RPMI7951 (cell line): Measurements from ENCODE around the gene PRDM8. TPM values are rescaled to one million over a fixed set of nuclear protein-coding genes. Genes with fewer than 3 reads are reported as not detected.

Experiments used
- DNase-seq: peaks from one replicate; pipeline ENCODE4 v3.0.0-alpha.2; 2012; ENCODE audit warnings: low read depth
- total RNA-seq: library from RNA; depleted of rRNA; stranded (reverse); fragments of >200 nt; shearing (Covaris generic); gene quantifications from 2 replicates; pipeline ENCODE4 v1.2.3, GENCODE V29; 2014

PRDM8 gene
- total RNA-seq, 1 experiment from 2014 or later = 6.4 TPM

DNA sequence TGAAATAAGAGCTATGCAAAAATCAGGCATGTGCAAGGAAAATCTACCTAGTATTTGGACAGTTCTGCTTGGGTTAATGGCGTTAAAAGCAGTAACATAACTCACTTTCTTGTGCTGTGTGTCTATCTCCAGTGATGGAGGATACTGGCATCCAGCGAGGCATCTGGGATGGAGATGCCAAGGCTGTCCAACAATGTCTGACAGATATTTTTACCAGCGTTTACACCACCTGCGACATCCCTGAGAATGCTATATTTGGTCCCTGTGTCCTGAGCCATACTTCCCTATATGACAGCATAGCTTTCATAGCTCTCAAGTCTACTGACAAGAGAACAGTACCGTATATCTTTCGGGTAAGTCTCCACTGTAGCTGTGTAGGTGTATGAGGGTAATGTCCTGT lies 2.6 kb downstream of the PRDM8 start:
- DNase-seq = no peak

DNA sequence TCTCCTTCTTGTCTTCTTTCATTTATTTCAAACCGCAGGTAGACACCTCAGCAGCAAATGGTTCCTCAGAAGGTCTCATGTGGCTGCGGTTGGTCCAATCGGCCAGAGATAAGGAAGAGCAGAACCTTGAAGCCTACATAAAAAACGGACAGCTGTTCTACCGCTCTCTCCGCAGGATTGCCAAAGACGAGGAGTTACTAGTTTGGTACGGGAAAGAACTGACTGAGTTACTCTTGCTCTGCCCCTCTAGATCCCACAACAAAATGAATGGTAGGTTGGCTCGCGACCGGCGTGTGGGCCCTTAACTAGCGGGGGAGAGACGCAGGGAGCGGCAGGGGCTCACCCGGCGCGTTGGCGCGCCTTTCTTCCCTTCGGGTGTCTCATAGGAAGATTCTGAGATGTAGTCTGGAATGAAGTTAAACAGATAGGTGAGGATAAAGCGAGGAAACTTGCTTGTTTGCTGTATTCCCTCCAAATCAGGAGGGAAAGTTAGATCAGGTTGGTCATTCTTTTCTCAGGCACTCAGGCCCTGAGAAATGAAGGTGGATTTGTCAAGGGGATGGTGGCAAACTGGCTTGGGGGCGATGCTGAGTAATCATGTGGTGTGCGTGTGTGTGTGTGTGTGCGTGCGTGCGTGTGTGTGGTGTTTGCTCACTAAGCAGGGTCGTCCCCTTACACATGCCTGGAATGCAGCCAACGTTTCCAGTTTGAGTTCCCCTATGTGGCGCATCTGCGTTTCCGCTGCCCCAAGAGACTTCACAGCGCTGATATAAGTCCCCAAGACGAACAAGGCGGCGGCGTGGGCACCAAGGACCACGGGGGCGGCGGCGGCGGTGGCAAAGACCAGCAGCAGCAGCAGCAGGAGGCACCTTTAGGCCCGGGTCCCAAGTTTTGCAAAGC lies 4.2 kb downstream of the PRDM8 start:
- peak; percentile 84 for DNase-seq

DNA sequence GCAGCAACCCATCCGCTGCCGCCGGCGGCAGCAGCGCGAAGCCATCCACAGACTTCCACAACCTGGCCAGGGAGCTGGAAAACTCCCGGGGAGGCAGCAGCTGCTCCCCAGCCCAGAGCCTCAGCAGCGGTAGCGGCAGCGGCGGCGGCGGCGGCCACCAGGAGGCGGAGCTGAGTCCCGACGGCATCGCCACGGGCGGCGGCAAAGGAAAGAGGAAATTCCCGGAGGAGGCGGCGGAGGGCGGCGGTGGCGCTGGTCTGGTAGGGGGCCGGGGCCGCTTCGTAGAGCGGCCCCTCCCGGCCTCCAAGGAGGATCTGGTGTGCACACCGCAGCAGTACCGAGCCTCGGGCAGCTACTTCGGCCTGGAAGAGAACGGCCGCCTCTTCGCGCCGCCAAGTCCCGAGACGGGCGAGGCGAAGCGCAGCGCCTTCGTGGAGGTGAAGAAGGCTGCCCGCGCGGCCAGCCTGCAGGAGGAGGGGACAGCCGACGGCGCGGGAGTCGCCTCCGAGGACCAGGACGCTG lies 4.9 kb downstream of the PRDM8 start:
- peak; percentile 79 for DNase-seq

DNA sequence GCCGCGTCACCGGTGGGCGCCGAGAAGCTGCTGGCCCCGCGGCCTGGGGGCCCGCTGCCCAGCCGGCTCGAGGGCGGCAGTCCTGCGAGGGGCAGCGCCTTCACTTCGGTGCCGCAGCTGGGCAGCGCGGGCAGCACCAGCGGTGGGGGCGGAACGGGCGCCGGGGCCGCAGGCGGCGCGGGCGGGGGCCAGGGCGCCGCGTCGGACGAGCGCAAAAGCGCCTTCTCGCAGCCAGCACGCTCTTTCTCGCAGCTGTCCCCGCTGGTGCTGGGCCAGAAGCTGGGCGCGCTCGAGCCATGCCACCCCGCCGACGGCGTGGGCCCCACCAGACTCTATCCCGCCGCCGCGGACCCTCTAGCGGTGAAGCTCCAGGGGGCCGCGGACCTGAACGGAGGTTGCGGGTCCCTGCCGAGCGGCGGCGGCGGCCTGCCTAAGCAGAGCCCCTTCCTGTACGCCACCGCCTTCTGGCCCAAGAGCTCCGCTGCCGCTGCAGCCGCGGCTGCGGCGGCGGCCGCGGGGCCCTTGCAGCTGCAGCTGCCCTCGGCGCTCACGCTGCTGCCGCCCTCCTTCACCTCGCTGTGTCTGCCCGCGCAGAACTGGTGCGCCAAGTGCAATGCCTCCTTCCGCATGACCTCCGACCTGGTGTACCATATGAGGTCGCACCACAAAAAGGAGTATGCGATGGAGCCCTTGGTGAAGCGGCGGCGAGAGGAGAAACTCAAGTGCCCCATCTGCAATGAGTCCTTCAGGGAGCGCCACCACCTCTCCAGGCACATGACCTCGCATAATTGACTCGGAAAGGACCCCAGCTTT lies 5.6 kb downstream of the PRDM8 start:
- DNase-seq = peak; percentile 53

DNA sequence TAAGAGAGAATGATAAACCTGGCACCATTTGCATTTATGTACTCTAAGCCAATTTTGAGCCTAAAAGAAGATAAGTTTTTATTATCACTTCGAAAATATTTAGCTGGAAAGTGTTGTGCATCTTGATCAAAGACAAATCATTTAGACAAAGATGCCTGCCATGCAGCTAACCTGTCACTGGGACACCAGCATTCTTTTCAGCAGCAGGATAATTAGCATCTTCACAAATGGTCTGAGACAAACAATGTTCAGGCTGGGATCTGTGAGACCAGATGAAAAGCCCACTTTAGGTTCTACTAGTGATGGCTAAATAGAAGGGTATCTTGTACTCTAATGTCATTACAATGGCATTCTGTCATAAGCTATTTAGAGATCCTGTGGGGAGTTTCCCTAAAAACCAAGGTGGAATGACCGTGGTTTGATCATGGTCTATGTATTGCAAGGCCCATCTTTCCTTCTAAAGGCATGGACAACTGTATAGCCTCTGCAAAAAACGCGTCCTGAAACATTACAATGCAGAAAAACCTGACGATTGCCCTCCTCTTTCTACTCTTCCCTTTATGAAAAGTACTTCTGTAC lies 7.2 kb downstream of the PRDM8 start:
- DNase-seq = no peak

DNA sequence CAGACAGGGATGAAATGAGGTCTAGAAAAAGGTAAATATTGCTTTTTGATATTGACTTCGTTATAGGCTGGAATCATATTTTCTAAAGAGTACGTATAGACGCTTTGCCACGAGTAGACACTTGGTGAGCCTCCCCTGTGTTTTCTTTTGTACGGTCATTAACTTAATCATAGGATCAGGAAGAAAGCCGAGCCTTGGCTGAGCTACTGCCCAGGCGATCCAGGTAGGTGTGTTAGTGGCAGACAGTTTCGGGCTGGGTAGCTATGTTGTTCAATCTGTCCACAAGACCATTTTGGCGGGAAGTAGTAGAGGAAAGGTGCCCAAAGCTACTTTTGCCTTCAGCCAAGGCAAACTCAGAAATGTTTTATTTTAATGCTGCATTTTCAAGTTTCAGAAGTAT lies 8.8 kb downstream of the PRDM8 start:
- no peak for DNase-seq

DNA sequence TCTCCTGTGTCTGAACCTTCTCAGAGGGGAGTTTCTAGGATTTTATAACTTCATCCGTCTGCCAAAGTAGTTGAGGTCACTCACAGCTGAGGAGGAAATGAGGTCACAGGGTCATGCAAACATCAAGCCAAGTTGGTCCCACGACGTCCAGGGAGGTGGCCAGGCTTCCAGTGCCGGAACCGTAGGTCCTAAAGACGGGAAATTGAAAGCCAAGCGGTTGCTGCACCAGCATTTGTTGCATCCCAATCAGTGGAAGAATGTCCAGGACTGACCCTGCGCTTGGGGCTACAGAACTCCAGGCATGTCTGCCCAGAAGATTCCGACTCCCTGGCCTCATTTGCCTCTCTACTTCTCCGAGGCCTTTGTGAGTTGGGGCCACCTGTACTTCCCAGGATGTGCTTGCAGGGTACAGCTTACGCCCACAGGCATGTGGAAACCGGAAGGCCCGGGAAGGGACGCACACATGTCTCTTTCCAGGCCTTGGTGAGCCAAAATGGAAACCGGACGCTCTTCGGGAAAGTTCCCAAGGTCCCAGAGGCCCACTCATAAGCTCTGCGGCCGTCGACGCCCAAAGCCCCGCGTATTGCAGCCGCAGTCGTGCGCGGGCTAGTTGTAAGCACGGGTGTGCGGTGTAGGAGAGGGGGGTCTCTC lies 9.3 kb downstream of the PRDM8 start:
- DNase-seq = no peak

DNA sequence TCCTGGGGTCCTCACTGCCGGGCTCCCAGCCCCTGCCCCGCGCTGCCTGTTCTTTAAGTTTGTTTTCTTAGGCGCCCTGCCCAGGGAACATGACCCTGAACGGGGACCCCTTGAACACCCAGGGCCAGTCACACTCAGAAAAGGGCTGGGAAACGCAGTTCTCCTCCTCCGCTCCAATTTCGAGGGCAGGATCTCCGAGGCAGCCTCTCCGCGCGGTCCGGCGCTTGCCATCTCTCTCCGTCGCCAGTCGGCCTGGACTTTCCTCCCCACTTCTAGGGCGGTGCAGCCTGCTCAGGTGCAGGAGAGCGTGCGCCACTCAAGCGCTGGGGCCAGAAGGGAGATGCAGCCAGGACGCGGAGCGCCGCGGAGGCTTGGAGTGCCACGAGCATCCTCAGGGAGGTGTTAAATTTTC lies 9.9 kb downstream of the PRDM8 start:
- DNase-seq = no peak

DNA sequence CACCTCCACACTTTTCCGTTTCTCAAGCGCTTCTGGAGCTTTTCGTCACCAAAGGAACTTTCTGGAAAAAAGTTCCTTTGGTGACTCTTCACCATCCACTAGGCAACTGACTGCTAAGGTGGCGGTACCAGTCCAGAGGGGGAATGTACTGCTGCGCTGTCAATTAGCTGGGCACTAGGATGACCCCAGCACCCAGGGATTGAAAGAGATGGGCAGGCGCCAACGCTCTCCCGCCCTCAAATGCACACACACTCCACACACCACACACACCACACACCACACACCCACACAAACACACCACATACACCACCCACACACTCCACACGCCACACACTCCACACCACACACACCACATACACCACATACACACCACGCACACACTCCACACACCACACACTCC lies 10.4 kb downstream of the PRDM8 start:
- DNase-seq = no peak

DNA sequence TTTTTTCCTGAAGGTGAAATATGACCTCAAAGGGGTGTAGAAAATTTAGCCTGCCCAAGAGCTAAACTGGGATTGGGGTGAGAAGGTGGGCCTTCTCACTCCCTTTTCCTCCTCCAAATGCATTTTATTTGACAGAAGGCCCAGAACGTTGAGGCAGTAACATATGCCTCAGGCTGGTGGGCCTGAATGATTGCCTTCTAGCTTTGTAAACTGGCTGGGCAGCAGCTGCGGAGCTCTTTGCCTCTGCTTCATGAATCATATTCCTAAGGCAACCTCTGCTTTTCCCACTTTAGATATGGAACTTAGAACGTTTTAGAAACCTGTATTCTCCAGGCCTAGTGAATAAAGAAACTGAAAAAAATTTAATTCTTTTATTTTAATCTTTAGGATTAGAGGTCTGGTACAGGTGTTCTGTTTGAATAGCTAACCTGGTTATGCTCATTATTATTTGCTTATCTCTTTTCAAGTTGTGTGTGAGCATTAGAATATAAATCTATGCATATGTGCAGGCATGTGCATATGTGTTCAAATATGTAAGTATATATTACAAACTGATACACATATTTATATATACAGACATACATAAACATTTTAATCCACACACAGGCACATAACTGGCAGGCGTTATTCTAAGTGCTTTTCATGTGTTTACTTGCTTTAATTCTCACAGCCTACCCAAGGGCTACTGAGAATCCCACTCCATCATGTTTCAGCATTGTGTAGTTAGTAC lies 11.5 kb downstream of the PRDM8 start:
- no peak for DNase-seq

DNA sequence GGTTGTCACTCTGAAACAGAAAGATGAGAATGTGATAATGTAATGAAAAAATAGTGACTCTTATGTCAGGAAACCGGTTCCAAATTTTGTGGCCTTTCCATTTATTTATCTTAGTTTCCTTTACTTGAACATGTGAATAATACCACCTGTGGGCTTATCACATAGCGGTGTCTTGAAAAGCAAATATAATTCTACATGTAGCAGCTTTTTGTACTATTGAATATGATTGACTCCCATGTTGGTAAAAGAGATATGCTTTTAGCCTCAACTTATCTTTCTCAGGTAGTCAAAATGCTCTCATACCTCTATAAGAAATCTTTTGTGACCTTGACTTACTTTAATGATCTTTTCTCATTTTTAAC lies 12.0 kb downstream of the PRDM8 start:
- no peak for DNase-seq

DNA sequence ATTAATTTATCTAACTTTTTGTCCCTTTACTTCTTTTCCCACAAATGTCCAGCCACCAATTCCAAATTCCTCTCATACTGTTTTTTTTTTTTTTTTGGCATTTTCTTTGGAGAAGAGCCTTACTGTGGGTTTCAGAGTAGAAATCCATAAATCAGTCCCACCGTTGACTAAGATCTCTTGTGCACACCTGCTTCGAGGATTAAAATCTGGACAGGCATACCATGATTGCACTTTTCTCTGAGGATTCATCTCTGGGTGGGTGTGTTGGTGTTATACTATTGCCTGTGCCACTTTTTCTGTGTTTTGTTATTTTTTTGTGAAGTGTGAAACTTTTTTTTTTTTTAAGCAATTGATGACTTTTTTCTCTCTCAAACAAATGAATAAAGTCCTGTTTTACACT lies 13.2 kb downstream of the PRDM8 start:
- no peak for DNase-seq

DNA sequence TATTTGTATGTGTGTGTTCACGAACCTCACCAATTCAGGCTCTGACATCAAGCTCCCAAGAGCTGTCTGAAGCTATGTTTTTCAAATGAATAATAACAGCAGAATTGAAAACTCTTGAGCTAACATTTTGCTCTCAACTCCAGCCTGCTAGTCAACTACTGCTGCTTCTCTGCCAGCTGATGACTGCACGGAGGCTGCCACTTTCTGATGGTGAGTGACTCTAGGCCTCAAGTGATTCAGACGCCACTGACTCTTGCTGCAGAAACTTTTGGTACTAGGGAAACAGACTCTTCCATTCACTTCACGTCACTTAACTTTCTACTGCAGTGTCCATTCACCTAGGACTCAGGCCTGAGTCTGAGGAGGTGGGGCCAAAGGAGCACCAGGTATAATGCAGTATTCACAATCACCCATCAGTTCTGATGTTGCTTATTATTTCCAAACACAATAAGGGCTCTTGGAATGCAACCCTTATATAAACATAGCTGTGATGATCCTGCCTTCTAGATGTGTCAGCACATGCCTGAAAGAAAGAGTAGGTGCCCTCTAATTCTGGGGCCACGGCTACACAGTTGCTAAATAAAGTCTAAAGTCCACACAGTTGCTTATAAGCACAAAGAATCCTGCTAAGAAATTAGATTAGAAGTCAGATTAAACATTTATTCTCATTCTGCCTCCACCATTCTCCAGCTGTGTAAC lies 16.0 kb downstream of the PRDM8 start:
- peak; percentile 50 for DNase-seq

DNA sequence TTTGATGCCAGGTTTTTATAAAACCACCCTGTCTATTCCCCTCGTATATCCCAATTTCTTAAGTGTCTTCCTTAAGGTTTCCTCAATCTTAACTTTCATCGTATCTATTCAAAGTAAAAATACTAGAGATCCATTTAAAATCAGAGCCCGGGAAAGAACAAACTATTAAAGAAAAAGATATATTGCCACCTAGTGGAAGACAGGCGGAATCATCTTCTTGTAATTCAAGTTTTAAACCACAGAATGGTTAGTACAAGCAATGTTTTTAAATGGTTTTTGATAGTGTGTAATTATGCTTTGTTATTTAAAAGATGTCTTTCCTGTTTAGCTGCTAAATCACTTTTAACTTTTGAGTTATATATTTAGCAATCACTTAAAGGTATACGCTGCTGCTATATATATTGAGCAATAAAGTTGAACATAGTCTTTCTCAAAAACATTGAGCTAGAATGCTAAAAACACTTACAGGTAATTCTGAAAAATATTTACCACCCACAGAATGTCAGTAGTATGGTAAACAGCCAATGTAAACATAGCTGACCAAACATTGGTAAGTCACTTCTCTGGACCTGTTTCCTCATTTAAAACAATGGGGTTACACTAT lies 18.2 kb downstream of the PRDM8 start:
- DNase-seq = peak; percentile 50

DNA sequence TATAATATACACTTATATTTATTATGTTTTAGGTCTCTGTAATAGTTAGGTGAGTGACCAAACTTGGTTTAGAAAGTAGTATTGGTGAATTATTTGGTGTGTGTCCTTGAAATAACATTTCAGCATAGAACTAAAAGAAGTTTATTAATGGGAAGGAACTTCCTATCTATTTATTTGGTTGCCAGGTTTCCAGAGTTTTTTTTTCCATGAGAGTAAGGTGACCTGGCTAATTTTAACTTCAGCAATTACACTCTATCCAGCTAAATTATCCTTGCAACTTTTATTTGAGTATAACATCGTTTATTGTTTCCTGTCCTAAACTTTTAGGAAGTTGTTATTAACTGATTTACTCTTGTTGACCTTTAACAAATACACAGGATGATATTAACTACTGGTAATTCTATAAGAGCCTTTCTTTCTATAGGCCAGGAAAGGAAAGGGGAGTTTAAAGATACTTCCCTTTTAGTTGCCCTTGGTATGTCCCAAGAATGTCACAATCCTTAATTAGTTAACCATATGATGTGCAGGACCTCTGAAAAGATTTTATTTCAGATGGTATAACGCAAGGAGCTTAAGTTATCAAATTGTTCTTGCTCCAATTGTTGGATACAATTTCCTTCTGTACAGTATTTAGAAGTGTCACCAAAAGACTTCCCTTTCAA lies 18.9 kb downstream of the PRDM8 start:
- no peak for DNase-seq

DNA sequence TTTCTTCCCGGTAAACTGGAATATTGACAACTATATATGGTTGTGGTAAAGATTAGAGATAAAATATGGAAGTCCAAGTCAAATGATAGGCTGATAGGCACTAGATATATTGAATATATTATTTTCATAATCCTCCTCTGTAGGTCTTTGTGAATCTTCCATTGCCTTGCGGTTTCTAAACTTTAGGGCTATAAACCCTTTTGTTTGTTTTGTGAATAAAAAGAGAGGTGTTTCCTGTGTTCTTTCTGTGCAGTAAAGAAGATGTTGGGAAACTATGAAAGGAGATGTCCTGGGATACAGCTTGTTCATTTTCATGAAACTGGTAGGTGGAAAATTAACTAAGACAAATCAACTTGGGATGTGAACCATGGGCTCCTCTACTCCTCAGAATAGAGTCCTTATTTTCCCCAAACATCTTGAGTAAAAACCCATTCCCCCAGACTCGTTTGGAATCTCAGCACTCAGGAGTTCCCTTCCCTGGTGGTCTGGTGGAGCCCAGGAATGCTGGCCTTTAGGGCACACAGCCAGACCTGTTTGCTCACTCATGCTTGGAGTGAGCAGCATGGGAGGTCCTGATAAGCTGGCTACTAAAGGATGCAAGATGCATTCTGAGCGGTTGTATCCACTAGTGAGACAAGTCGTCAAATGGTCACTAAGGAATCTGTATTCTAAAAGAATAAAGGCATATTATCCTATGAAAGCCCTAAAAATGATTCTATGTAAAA lies 22.2 kb downstream of the PRDM8 start:
- no peak for DNase-seq

DNA sequence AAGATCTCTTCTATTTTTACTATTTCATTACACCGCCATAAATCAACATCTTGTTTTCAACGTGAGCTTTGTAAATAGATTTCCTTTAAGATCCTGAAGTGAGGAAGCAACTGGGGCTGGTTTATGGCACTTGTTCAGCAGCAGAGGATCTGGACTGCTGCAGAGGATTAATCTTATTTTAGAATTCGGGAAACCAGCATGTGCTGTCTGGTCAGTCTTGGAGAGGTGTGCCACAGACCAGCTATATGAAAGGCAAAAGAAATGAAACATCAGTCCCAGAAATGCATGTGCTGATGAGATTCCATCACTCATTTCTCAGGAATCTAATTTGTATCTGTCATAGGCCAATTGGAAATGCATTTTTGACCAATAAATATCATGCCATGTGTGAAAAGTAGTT lies 23.4 kb downstream of the PRDM8 start:
- no peak for DNase-seq

DNA sequence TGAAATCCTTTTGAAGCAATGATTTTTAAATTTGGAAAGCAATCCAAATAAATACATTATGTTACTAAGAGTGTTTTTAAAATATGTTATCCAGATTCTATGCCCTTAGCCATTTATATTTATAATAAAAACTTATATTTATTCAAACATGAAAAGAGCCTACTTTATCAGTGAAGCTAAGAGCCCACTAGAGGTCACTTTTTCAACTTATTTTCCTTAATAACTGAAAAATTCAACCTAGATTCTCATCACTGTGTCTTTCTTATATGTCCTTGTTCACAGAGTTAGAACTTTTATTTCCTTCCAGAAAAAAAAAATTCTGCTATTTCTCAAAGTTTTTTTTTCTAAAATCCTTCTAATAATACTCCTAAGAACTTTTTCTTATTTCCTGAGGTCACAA lies 23.9 kb downstream of the PRDM8 start:
- no peak for DNase-seq

DNA sequence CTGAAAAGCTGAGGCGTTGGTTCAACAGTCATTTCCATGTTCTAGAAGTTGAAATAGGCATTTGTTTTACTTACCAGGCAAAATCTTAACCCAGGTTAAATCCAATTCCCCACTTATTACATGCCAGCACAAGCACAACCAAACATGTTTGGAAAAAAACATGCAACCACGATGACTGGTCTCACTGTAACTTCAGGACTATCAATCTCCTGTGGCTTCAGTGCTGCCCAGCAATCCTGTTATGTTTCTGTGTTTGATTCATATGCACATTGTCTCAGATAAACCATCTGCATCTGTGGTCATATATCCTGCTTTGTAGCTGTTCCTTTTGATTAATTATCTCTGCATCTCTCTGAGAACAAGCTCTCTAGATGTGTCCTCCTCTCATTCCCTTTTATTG lies 28.3 kb downstream of the PRDM8 start:
- no peak for DNase-seq
